Kidney epithelial cell (primary cell): ENCODE results near the gene ALDH1B1. TPM values are rescaled to one million over a fixed set of nuclear protein-coding genes. Genes with fewer than 3 reads are reported as not detected.

Experiments used
- DNase-seq: peaks from one replicate; pipeline ENCODE4 v3.0.0-alpha.2; 2010; ENCODE audit warnings: low read depth
- H3K27me3 ChIP-seq: 2 replicates; pipeline ENCODE4 v1.6.0; 2011; ENCODE audit warnings: low read length; ENCODE audit not compliant: control insufficient read depth, insufficient read depth
- H3K36me3 ChIP-seq: 2 replicates; pipeline ENCODE4 v1.5.1; 2011; ENCODE audit warnings: low read length; ENCODE audit not compliant: control insufficient read depth, insufficient read depth
- H3K4me3 ChIP-seq: 2 replicates; pipeline ENCODE4 v1.5.1; 2011; ENCODE audit warnings: low read depth, mild to moderate bottlenecking, control low read depth, low read length
- CTCF ChIP-seq: IDR thresholded peaks from 2 replicates; pipeline ENCODE4 v1.5.1; 2011; ENCODE audit warnings: mild to moderate bottlenecking, moderate library complexity, low read length, control low read depth, inconsistent platforms; ENCODE audit not compliant: insufficient read depth, poor library complexity, severe bottlenecking
- total RNA-seq: library from RNA; depleted of rRNA; stranded (reverse); fragments of >200 nt; gene quantifications from 2 replicates; pipeline ENCODE4 v1.2.3, GENCODE V29; 2015

Gene ALDH1B1
- total RNA-seq, 1 donor from 2014 or later: 87.2 TPM

- no peak for TF ChIP-seq CTCF
- Histone ChIP-seq H3K4me3 (no peak overlapping the region), H3K36me3 (no peaks in the 10 kb centered on the region), H3K27me3 (no peaks in the 10 kb centered on the region)
- no peak for DNase-seq
These were observed 36.9 kb upstream of the ALDH1B1 start for GRCh38 chr9:38355517-38356120.

GRCh38 chr9:38356851-38357250, 35.7 kb upstream of the ALDH1B1 start:
- Histone ChIP-seq H3K4me3 (no peak overlapping the region), H3K36me3 (no peaks in the 10 kb centered on the region), H3K27me3 (no peaks in the 10 kb centered on the region)
- no peak for DNase-seq
- no peak for TF ChIP-seq CTCF

- H3K36me3 ChIP-seq: no peaks in the 10 kb centered on the region
- no peak for TF ChIP-seq CTCF
- no peaks in the 10 kb centered on the region for H3K27me3 ChIP-seq
- no peak overlapping the region for H3K4me3 ChIP-seq
- DNase-seq: no peak
These were observed 35.0 kb upstream of the ALDH1B1 start for GRCh38 chr9:38357350-38358114.

- Histone ChIP-seq H3K4me3 (no peak overlapping the region), H3K36me3 (no peaks in the 10 kb centered on the region), H3K27me3 (no peaks in the 10 kb centered on the region)
- peak; percentile 51 for DNase-seq
- no peak for TF ChIP-seq CTCF
These were observed 33.9 kb upstream of the ALDH1B1 start for GRCh38 chr9:38358390-38359296.

- no peak for TF ChIP-seq CTCF
These were observed 33.2 kb upstream of the ALDH1B1 start for GRCh38 chr9:38359297-38359653.

More at GRCh38 chr9:38359297-38359653, 33.2 kb upstream of the ALDH1B1 start:
- H3K4me3 ChIP-seq: no peak overlapping the region
- H3K27me3 ChIP-seq: no peaks in the 10 kb centered on the region
- H3K36me3 ChIP-seq: no peaks in the 10 kb centered on the region
- no peak for DNase-seq
